ENCODE data around the gene ZNHIT2. TPM values are rescaled to one million over a fixed set of nuclear protein-coding genes. Genes with fewer than 3 reads are reported as not detected.

Gene ZNHIT2
- total and polyA plus RNA-seq, 2 of the 13 experiments (the other 11 are each of a cell fraction or from before 2014, with no cell fraction given), result 1.1 to 6.5 TPM

DNA sequence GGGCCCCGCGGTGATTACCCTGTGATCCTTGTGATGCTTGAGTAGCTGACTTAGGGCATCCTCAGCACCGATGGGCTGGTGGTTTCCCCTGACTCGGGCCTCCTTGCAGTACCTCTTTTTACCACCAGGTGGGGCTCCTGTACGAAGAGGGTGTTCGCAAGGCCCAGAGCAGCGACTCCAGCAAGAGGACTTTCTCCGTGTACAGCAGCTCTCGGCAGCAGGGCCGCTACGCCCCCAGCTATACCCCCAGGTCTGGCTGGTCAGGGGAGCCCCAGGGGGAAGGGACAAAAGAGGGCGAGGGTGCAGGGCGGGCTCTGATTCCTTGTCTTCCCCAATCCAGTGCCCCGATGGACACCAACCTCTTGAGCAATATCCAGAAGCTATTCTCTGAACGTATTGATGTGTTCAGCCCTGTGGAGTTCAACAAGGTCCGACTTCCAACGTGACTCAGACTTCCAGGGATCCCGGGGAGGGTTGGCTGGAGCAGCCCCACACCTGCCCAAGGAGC is 7.1 kb downstream of the ZNHIT2 start (continued):
- TF ChIP-seq, protein P1, sequence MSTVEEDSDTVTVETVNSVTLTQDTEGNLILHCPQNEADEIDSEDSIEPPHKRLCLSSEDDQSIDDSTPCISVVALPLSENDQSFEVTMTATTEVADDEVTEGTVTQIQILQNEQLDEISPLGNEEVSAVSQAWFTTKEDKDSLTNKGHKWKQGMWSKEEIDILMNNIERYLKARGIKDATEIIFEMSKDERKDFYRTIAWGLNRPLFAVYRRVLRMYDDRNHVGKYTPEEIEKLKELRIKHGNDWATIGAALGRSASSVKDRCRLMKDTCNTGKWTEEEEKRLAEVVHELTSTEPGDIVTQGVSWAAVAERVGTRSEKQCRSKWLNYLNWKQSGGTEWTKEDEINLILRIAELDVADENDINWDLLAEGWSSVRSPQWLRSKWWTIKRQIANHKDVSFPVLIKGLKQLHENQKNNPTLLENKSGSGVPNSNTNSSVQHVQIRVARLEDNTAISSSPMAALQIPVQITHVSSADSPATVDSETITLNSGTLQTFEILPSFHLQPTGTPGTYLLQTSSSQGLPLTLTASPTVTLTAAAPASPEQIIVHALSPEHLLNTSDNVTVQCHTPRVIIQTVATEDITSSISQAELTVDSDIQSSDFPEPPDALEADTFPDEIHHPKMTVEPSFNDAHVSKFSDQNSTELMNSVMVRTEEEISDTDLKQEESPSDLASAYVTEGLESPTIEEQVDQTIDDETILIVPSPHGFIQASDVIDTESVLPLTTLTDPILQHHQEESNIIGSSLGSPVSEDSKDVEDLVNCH (CRISPR knock-in tag; IDR thresholded peaks at IDR 0.05), result no peak
- TF ChIP-seq HOXA7 (CRISPR knock-in tag; IDR thresholded peaks at IDR 0.05), result no peak
- peak; percentile 58 for TF ChIP-seq GATAD2A (CRISPR knock-in tag; IDR thresholded peaks at IDR 0.05)
- no peak for TF ChIP-seq ZFP62 (CRISPR knock-in tag; IDR thresholded peaks at IDR 0.05)
- TF ChIP-seq, protein P2, sequence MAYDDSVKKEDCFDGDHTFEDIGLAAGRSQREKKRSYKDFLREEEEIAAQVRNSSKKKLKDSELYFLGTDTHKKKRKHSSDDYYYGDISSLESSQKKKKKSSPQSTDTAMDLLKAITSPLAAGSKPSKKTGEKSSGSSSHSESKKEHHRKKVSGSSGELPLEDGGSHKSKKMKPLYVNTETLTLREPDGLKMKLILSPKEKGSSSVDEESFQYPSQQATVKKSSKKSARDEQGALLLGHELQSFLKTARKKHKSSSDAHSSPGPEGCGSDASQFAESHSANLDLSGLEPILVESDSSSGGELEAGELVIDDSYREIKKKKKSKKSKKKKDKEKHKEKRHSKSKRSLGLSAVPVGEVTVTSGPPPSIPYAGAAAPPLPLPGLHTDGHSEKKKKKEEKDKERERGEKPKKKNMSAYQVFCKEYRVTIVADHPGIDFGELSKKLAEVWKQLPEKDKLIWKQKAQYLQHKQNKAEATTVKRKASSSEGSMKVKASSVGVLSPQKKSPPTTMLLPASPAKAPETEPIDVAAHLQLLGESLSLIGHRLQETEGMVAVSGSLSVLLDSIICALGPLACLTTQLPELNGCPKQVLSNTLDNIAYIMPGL (CRISPR knock-in tag; IDR thresholded peaks at IDR 0.05; ENCODE audit: borderline replicate concordance in 1 of 2, low read depth in 1 of 2), result peak; percentile 72 to 76; a peak in 3 of 4 replicates
- no peak for TF ChIP-seq JUN (CRISPR knock-in tag; IDR thresholded peaks at IDR 0.05)
- no peak for TF ChIP-seq KLF11 (CRISPR knock-in tag; IDR thresholded peaks at IDR 0.05)
- no peak for TF ChIP-seq EZH2 (conservative IDR thresholded peaks at IDR 0.05; ENCODE audit: low read depth, low read length)
- TF ChIP-seq PPARG (CRISPR knock-in tag; conservative IDR thresholded peaks at IDR 0.05), result no peak
- no peak for TF ChIP-seq ZNF75D (CRISPR knock-in tag; IDR thresholded peaks at IDR 0.05; ENCODE audit: borderline replicate concordance)
- no peak for TF ChIP-seq ISX (CRISPR knock-in tag; conservative IDR thresholded peaks at IDR 0.05)
- peak; percentile 43; the same call in 1 of the 2 replicates for TF ChIP-seq ZNF232 (CRISPR knock-in tag; IDR thresholded peaks at IDR 0.05; ENCODE audit: borderline replicate concordance)
- TF ChIP-seq TSC22D2 (CRISPR knock-in tag; IDR thresholded peaks at IDR 0.05; ENCODE audit: borderline replicate concordance), result 0 out of 2 replicates have a peak, but pooled peaks have one; percentile 44
- TF ChIP-seq ZNF546 (CRISPR knock-in tag; conservative IDR thresholded peaks at IDR 0.05), result no peak
- TF ChIP-seq, protein P3, sequence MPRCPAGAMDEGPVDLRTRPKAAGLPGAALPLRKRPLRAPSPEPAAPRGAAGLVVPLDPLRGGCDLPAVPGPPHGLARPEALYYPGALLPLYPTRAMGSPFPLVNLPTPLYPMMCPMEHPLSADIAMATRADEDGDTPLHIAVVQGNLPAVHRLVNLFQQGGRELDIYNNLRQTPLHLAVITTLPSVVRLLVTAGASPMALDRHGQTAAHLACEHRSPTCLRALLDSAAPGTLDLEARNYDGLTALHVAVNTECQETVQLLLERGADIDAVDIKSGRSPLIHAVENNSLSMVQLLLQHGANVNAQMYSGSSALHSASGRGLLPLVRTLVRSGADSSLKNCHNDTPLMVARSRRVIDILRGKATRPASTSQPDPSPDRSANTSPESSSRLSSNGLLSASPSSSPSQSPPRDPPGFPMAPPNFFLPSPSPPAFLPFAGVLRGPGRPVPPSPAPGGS (CRISPR knock-in tag; IDR thresholded peaks at IDR 0.05), result no peak
- TF ChIP-seq, protein P4, sequence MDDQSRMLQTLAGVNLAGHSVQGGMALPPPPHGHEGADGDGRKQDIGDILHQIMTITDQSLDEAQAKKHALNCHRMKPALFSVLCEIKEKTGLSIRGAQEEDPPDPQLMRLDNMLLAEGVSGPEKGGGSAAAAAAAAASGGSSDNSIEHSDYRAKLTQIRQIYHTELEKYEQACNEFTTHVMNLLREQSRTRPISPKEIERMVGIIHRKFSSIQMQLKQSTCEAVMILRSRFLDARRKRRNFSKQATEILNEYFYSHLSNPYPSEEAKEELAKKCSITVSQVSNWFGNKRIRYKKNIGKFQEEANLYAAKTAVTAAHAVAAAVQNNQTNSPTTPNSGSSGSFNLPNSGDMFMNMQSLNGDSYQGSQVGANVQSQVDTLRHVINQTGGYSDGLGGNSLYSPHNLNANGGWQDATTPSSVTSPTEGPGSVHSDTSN (CRISPR knock-in tag; IDR thresholded peaks at IDR 0.05; ENCODE audit: borderline replicate concordance), result no peak
- TF ChIP-seq ZBTB20 (CRISPR knock-in tag; IDR thresholded peaks at IDR 0.05; ENCODE audit: borderline replicate concordance, low read depth), result no peak
- no peak for TF ChIP-seq ZBTB21 (CRISPR knock-in tag; IDR thresholded peaks at IDR 0.05)
- TF ChIP-seq, protein P5, sequence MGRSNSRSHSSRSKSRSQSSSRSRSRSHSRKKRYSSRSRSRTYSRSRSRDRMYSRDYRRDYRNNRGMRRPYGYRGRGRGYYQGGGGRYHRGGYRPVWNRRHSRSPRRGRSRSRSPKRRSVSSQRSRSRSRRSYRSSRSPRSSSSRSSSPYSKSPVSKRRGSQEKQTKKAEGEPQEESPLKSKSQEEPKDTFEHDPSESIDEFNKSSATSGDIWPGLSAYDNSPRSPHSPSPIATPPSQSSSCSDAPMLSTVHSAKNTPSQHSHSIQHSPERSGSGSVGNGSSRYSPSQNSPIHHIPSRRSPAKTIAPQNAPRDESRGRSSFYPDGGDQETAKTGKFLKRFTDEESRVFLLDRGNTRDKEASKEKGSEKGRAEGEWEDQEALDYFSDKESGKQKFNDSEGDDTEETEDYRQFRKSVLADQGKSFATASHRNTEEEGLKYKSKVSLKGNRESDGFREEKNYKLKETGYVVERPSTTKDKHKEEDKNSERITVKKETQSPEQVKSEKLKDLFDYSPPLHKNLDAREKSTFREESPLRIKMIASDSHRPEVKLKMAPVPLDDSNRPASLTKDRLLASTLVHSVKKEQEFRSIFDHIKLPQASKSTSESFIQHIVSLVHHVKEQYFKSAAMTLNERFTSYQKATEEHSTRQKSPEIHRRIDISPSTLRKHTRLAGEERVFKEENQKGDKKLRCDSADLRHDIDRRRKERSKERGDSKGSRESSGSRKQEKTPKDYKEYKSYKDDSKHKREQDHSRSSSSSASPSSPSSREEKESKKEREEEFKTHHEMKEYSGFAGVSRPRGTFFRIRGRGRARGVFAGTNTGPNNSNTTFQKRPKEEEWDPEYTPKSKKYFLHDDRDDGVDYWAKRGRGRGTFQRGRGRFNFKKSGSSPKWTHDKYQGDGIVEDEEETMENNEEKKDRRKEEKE (IDR thresholded peaks at IDR 0.05), result no peak
- TF ChIP-seq ZNF772 (CRISPR knock-in tag; IDR thresholded peaks at IDR 0.05), result no peak
- TF ChIP-seq ZFY (CRISPR knock-in tag; IDR thresholded peaks at IDR 0.05), result peak; percentile 49; the same call in 1 of the 2 replicates
- no peak for TF ChIP-seq CBX1 (IDR thresholded peaks at IDR 0.05; ENCODE audit: low read depth)
